Skeletal muscle cell (primary cell): ENCODE data around the gene CD274.
A peak's percentile ranks its signal among the peaks of the same experiment; 100 is the strongest.
"Not testable (repeated sequence)": the region's sequence is repeated elsewhere in the genome, so short reads cannot be mapped to it uniquely, and the experiment has no call there.

Source experiments
- DNase-seq: peaks from one replicate; pipeline ENCODE4 v3.0.0-alpha.2; 2010; ENCODE audit warnings: low read depth
- H3K4me3 ChIP-seq: 2 replicates; pipeline ENCODE4 v1.5.1; 2011; ENCODE audit warnings: low read depth, mild to moderate bottlenecking, control low read depth, low read length, moderate library complexity

CD274 gene

GRCh38 chr9:5489630-5490490 is 39.5 kb downstream of the CD274 start:
- no peak for DNase-seq
- no peak overlapping the region for H3K4me3 ChIP-seq

GRCh38 chr9:5492965-5493678 is 42.8 kb downstream of the CD274 start:
- no peak for DNase-seq
- no peak overlapping the region for H3K4me3 ChIP-seq

- no peak overlapping the region for H3K4me3 ChIP-seq
- peak; percentile 82 for DNase-seq
Observed at GRCh38 chr9:5493679-5494511, 43.6 kb downstream of the CD274 start.

- not testable (repeated sequence) for DNase-seq, H3K4me3 ChIP-seq
Observed at GRCh38 chr9:5494765-5495164, 44.4 kb downstream of the CD274 start.

GRCh38 chr9:5499157-5499556 is 48.8 kb downstream of the CD274 start:
- H3K4me3 ChIP-seq: no peak overlapping the region
- no peak for DNase-seq

GRCh38 chr9:5499889-5500398 is 49.6 kb downstream of the CD274 start:
- peak; percentile 45 for DNase-seq
- no peak overlapping the region for H3K4me3 ChIP-seq

GRCh38 chr9:5500441-5501235 is 50.3 kb downstream of the CD274 start:
- H3K4me3 ChIP-seq: no peak overlapping the region
- peak; percentile 55 for DNase-seq

- H3K4me3 ChIP-seq: no peak overlapping the region
- DNase-seq: no peak
Observed at GRCh38 chr9:5502553-5502952, 52.2 kb downstream of the CD274 start.

- peak; percentile 89 for DNase-seq
- H3K4me3 ChIP-seq: peak overlapping the region; percentile 47
Observed at GRCh38 chr9:5509573-5509972, 59.2 kb downstream of the CD274 start.

GRCh38 chr9:5510360-5510931 is 60.1 kb downstream of the CD274 start, which contains the start of gene PDCD1LG2:
Gene PDCD1LG2, plus strand, starts transcription at chr9:5510531. Its CDS starts 12,016 bp downstream, at chr9:5522547.
- H3K4me3 ChIP-seq: peak within 1 kb of the TSS; percentile 47
- DNase-seq: peak; percentile 54

- DNase-seq: no peak
- peak overlapping the region; percentile 47 for H3K4me3 ChIP-seq
Observed at GRCh38 chr9:5510989-5511388, 60.6 kb downstream of the CD274 start.

- no peak for DNase-seq
- peak overlapping the region; percentile 47 for H3K4me3 ChIP-seq
Observed at GRCh38 chr9:5511476-5511875, 61.1 kb downstream of the CD274 start.

- H3K4me3 ChIP-seq: peak overlapping the region; percentile 47
- DNase-seq: no peak
Observed at GRCh38 chr9:5511935-5512580, 61.7 kb downstream of the CD274 start.

GRCh38 chr9:5512658-5513452 is 62.5 kb downstream of the CD274 start:
- DNase-seq: no peak
- H3K4me3 ChIP-seq: no peak overlapping the region

GRCh38 chr9:5513966-5514616 is 63.7 kb downstream of the CD274 start:
- no peak for DNase-seq

GRCh38 chr9:5514617-5515260 is 64.4 kb downstream of the CD274 start:
- DNase-seq: no peak
- H3K4me3 ChIP-seq: no peak overlapping the region

More at GRCh38 chr9:5513966-5514616, 63.7 kb downstream of the CD274 start:
- H3K4me3 ChIP-seq: no peak overlapping the region
